Trophoblast cell (in vitro differentiated cells and primary cell): ENCODE results near the gene CD58.
"Not testable (repeated sequence)": the region's sequence is repeated elsewhere in the genome, so short reads cannot be mapped to it uniquely, and the experiment has no call there.

ENCODE experiments used
- DNase-seq, 2 donors: peaks; one replicate each; pipeline ENCODE4 v3.0.0-alpha.2; 2016
- H2AFZ ChIP-seq: 2 replicates; pipeline ENCODE4 v1.6.1; 2013; ENCODE audit warnings: low read length, moderate library complexity, mild to moderate bottlenecking; ENCODE audit not compliant: insufficient read depth, poor library complexity
- H2AK5ac ChIP-seq: 2 replicates; pipeline ENCODE4 v1.6.1; 2013; ENCODE audit warnings: mild to moderate bottlenecking, low read length
- H2BK120ac ChIP-seq: 2 replicates; pipeline ENCODE4 v1.6.1; 2013; ENCODE audit warnings: low read length, mild to moderate bottlenecking, moderate library complexity; ENCODE audit not compliant: insufficient read depth, poor library complexity
- H2BK12ac ChIP-seq: 2 replicates; pipeline ENCODE4 v1.6.1; 2013; ENCODE audit warnings: mild to moderate bottlenecking, low read length, moderate library complexity
- H2BK5ac ChIP-seq: 2 replicates; pipeline ENCODE4 v1.6.1; 2013; ENCODE audit warnings: low read length, low read depth, moderate library complexity, mild to moderate bottlenecking; ENCODE audit not compliant: poor library complexity
- H3K14ac ChIP-seq: 2 replicates; pipeline ENCODE4 v1.6.1; 2013; ENCODE audit warnings: mild to moderate bottlenecking, low read length
- H3K18ac ChIP-seq: 2 replicates; pipeline ENCODE4 v1.6.1; 2013; ENCODE audit warnings: mild to moderate bottlenecking, low read length
- H3K23ac ChIP-seq: 2 replicates; pipeline ENCODE4 v1.6.1; 2013; ENCODE audit warnings: low read length
- H3K27ac ChIP-seq: 2 replicates; pipeline ENCODE4 v1.5.1; 2013; ENCODE audit warnings: low read depth, mild to moderate bottlenecking, inconsistent platforms, low read length, moderate library complexity
- H3K27me3 ChIP-seq: 2 replicates; pipeline ENCODE4 v1.6.1; 2013; ENCODE audit warnings: inconsistent platforms, mild to moderate bottlenecking, low read length, moderate library complexity; ENCODE audit not compliant: insufficient read depth
- H3K36me3 ChIP-seq, 2 experiments: 1 replicate in 1 of 2; 2 replicates in 1 of 2; pipeline ENCODE4 v1.6.1; 2013; ENCODE audit warnings: low read length in 2 of 2, mild to moderate bottlenecking in 2 of 2, moderate library complexity in 1 of 2; ENCODE audit not compliant: insufficient read depth in 2 of 2, control insufficient read depth in 1 of 2
- H3K4ac ChIP-seq: 2 replicates; pipeline ENCODE4 v1.6.1; 2013; ENCODE audit warnings: low read depth, mild to moderate bottlenecking, low read length, moderate library complexity
- H3K4me1 ChIP-seq, 2 experiments: 1 replicate in 1 of 2; 2 replicates in 1 of 2; pipeline ENCODE4 v1.6.1; 2013; ENCODE audit warnings: low read length in 2 of 2, mild to moderate bottlenecking in 2 of 2, moderate library complexity in 1 of 2; ENCODE audit not compliant: insufficient read depth in 2 of 2, control insufficient read depth in 1 of 2
- H3K4me2 ChIP-seq: 2 replicates; pipeline ENCODE4 v1.6.1; 2013; ENCODE audit warnings: inconsistent platforms, mild to moderate bottlenecking, low read length, moderate library complexity
- H3K4me3 ChIP-seq: 2 replicates; pipeline ENCODE4 v1.5.1; 2013; ENCODE audit warnings: mild to moderate bottlenecking, low read depth, low read length, inconsistent platforms
- H3K79me1 ChIP-seq: one replicate; pipeline ENCODE4 v1.6.1; 2013; ENCODE audit warnings: low read length
- H3K79me2 ChIP-seq: 2 replicates; pipeline ENCODE4 v1.6.1; 2013; ENCODE audit warnings: low read length, mild to moderate bottlenecking; ENCODE audit not compliant: control insufficient read depth, insufficient read depth, poor library complexity
- H3K9ac ChIP-seq: 2 replicates; pipeline ENCODE4 v1.6.1; 2013; ENCODE audit warnings: mild to moderate bottlenecking, low read length
- H3K9me3 ChIP-seq: 2 replicates; pipeline ENCODE4 v1.6.1; 2013; ENCODE audit warnings: low read depth, mild to moderate bottlenecking, control low read depth, inconsistent platforms, low read length; ENCODE audit not compliant: insufficient read depth
- H4K12ac ChIP-seq: 2 replicates; pipeline ENCODE4 v1.6.1; 2013; ENCODE audit warnings: low read depth, mild to moderate bottlenecking, low read length, moderate library complexity
- H4K8ac ChIP-seq: 2 replicates; pipeline ENCODE4 v1.6.1; 2013; ENCODE audit warnings: low read depth, mild to moderate bottlenecking, low read length, moderate library complexity
- H4K91ac ChIP-seq: one replicate; pipeline ENCODE4 v1.6.1; 2013; ENCODE audit warnings: low read depth, mild to moderate bottlenecking, low read length, moderate library complexity
- WGBS: extraction: QIAGEN DNeasy Blood & Tissue Kit; methylation state at CpG from one replicate; pipeline ENCODE4 v1.1.7; 2013; ENCODE audit warnings: missing lambda C conversion rate; ENCODE audit not compliant: insufficient read length, insufficient coverage; ENCODE audit errors: extremely low coverage; 5-methylcytosine and 5-hydroxymethylcytosine counted together

The CD58 gene

GRCh38 chr1:116607463-116607862 is 36.6 kb upstream of the CD58 start:
- DNase-seq, H4K12ac ChIP-seq, H3K4me2 ChIP-seq, H3K27me3 ChIP-seq, H2BK12ac ChIP-seq, H3K23ac ChIP-seq, H2AFZ ChIP-seq, H2BK120ac ChIP-seq, H2AK5ac ChIP-seq, H3K18ac ChIP-seq, H4K91ac ChIP-seq, H3K14ac ChIP-seq, H3K79me1 ChIP-seq, H3K27ac ChIP-seq, H3K4me1 ChIP-seq, H3K9me3 ChIP-seq, H4K8ac ChIP-seq, H3K9ac ChIP-seq, H3K4ac ChIP-seq, H3K79me2 ChIP-seq, H2BK5ac ChIP-seq, H3K4me3 ChIP-seq: not testable (repeated sequence)
- WGBS, result no CpG with 5 or more reads among the region's 1 CpG
- H3K36me3 ChIP-seq, result peaks cover 7 to 12% of the 10 kb centered on the region in 2 experiments

DNA sequence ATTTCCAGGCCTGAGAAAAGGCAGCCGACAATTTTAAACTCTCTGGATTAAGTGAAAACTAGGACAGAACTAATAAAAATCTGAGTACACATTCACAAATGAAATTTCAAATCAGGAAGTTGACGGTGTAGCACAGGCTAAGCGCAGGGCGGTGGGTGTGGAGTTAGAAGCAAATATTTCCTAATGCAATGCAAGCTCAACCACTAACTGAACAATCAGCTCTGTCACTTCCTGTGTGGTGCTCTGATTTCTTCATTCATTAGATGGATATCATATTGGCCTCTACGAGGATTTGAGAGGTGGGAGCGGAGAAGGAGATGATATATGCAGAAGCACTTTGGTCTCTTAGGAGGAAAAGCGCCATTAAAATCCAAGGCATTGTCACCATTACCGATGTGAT is 35.2 kb upstream of the CD58 start:
- peaks cover 8 to 13% of the 10 kb centered on the region in 2 experiments for H3K36me3 ChIP-seq
- not testable (repeated sequence) for H3K27ac ChIP-seq, H3K9ac ChIP-seq, H4K91ac ChIP-seq, H3K4ac ChIP-seq, H3K79me2 ChIP-seq, H4K8ac ChIP-seq, H3K9me3 ChIP-seq, H2AFZ ChIP-seq, H3K27me3 ChIP-seq, H3K23ac ChIP-seq, DNase-seq, H2AK5ac ChIP-seq, H4K12ac ChIP-seq, H3K79me1 ChIP-seq, H3K18ac ChIP-seq, H2BK120ac ChIP-seq, H2BK12ac ChIP-seq, H2BK5ac ChIP-seq, H3K14ac ChIP-seq, H3K4me3 ChIP-seq, H3K4me1 ChIP-seq, H3K4me2 ChIP-seq
- WGBS, result no CpG with 5 or more reads among the region's 8 CpGs

DNA sequence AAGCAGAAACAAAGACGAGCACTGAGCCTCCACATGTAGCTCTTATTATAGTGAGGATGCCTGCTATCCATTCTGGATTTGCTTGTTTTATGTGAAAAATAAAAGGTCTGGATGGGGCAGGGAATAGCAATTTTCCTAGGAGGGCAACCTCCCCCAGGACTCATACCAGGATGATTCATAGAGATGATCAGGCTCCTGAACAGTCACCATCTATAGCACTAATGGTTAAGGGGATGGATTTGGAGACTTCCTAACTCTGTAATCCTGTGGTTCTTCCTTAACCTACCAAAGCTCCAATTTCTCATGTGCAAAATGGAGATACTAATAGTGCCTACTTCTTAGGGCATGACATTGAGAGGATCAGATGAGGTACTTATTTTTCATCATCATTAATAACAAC is 34.5 kb upstream of the CD58 start:
- H2BK5ac ChIP-seq, result no peak overlapping the region
- no peak overlapping the region for H3K4me3 ChIP-seq
- no peak overlapping the region for H3K4me2 ChIP-seq
- no peak overlapping the region for H4K12ac ChIP-seq
- no peak for DNase-seq
- no peak overlapping the region for H2BK12ac ChIP-seq
- no peak overlapping the region for H4K91ac ChIP-seq
- no peak overlapping the region for H3K9ac ChIP-seq
- no peaks in the 10 kb centered on the region for H3K79me1 ChIP-seq
- no peak overlapping the region for H4K8ac ChIP-seq
- H3K4me1 ChIP-seq, result peaks cover 0 to 7% of the 10 kb centered on the region in 2 experiments
- H3K23ac ChIP-seq, result no peak overlapping the region
- no peak overlapping the region for H3K4ac ChIP-seq
- peaks cover 10 to 12% of the 10 kb centered on the region in 2 experiments for H3K36me3 ChIP-seq
- no CpG with 5 or more reads among the region's 1 CpG for WGBS
- H2BK120ac ChIP-seq, result no peak overlapping the region
- H3K79me2 ChIP-seq, result no peaks in the 10 kb centered on the region
- H3K14ac ChIP-seq, result no peak overlapping the region
- H2AK5ac ChIP-seq, result no peak overlapping the region
- no peak overlapping the region for H3K27ac ChIP-seq
- H3K18ac ChIP-seq, result no peak overlapping the region
- H3K27me3 ChIP-seq, result no peaks in the 10 kb centered on the region
- H2AFZ ChIP-seq, result no peak overlapping the region
- H3K9me3 ChIP-seq, result no peaks in the 10 kb centered on the region

DNA sequence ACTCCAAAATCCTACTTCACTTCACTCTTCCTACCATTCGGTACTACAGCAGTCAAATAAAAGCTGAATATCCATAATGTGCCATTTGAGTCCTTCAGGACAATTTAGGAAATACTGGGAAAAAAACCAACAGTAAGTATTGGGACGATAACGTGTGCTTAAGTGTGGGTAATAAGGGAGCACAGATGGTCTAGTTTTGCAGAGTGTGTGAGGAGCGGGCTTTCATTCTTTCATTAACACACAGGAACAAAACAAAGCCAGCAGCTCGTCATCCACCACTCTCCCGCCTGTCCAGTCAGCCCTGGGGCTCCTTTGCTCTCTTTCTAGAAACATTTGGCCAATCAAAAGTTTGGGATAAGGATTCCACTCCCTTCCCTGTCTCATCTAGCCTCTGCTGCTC is 33.6 kb upstream of the CD58 start:
- H3K79me2 ChIP-seq, H3K27ac ChIP-seq, H3K4me1 ChIP-seq, H2AFZ ChIP-seq, H3K4me3 ChIP-seq, H4K8ac ChIP-seq, H3K4me2 ChIP-seq, H3K79me1 ChIP-seq, H3K23ac ChIP-seq, H2BK12ac ChIP-seq, H2AK5ac ChIP-seq, H3K9ac ChIP-seq, H2BK120ac ChIP-seq, H4K91ac ChIP-seq, H3K27me3 ChIP-seq, H2BK5ac ChIP-seq, H3K4ac ChIP-seq, H3K9me3 ChIP-seq, H3K18ac ChIP-seq, DNase-seq, H3K14ac ChIP-seq, H4K12ac ChIP-seq: not testable (repeated sequence)
- WGBS, result no CpG with 5 or more reads among the region's 6 CpGs
- peaks cover 15 to 17% of the 10 kb centered on the region in 2 experiments for H3K36me3 ChIP-seq
